GM12891 (cell line): Measurements from ENCODE around the gene TEDC1.

Experiments
- DNase-seq: peaks from one replicate; pipeline ENCODE4 v3.0.0; 2011; ENCODE audit warnings: low spot score; ENCODE audit not compliant: insufficient read length
- FAIRE-seq: peaks from 2 replicates; lab custom pipeline; 2011; peaks lifted over from hg19 to GRCh38; lab: Jason Lieb, UNC
- PAX5 ChIP-seq: IDR thresholded peaks from 2 replicates; pipeline ENCODE4 v1.6.1; 2011; ENCODE audit warnings: low read length, moderate library complexity, mild to moderate bottlenecking; ENCODE audit not compliant: insufficient read depth, severe bottlenecking
- POLR2A ChIP-seq: IDR thresholded peaks from 2 replicates; pipeline ENCODE4 v1.6.1; 2011; ENCODE audit warnings: low read depth, low read length, control low read depth
- POLR2AphosphoS5 ChIP-seq: IDR thresholded peaks from 2 replicates; pipeline ENCODE4 v1.6.1; 2011; ENCODE audit warnings: low read depth, low read length, control low read depth
- POU2F2 ChIP-seq: IDR thresholded peaks from 2 replicates; pipeline ENCODE4 v1.6.1; 2011; ENCODE audit warnings: low read depth, mild to moderate bottlenecking, control low read depth, low read length, moderate library complexity
- SPI1 ChIP-seq: IDR thresholded peaks from 2 replicates; pipeline ENCODE4 v1.6.1; 2011; ENCODE audit warnings: low read depth, low read length, control low read depth
- TAF1 ChIP-seq: IDR thresholded peaks from 2 replicates; pipeline ENCODE4 v1.6.1; 2011; ENCODE audit warnings: low read depth, low read length, control low read depth

The TEDC1 gene

DNA sequence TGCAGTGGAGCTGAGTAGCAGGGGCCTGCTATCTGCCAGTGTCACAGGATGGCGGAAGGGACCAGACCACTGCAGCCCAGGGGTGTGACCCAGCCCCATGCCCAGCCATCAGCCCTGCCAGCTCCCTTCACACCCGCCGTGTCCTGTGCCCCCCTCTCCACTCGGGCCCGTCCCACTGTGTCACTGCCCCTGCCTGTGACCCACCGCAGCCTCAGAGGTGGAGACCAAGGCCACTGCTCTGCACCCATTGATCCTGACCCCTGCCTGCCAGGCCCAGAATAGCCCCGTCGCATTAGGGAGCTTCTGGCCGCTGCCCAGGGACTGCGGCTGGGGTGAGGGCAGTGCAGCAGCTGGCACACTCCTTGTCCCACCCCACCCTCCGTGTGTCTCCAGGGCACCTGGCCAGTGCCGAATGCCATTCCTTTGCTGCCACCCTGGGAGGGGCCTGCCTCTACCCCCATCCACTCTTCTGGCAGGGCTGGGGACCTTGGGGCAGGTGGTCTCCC lies 18.5 kb upstream of the TEDC1 start:
- no peak for TF ChIP-seq PAX5
- TF ChIP-seq SPI1: no peak
- no peak for TF ChIP-seq TAF1
- no peak for TF ChIP-seq POLR2A
- no peak for TF ChIP-seq POU2F2
- no peak for TF ChIP-seq POLR2AphosphoS5
- no peak for DNase-seq
- FAIRE-seq: no peak

DNA sequence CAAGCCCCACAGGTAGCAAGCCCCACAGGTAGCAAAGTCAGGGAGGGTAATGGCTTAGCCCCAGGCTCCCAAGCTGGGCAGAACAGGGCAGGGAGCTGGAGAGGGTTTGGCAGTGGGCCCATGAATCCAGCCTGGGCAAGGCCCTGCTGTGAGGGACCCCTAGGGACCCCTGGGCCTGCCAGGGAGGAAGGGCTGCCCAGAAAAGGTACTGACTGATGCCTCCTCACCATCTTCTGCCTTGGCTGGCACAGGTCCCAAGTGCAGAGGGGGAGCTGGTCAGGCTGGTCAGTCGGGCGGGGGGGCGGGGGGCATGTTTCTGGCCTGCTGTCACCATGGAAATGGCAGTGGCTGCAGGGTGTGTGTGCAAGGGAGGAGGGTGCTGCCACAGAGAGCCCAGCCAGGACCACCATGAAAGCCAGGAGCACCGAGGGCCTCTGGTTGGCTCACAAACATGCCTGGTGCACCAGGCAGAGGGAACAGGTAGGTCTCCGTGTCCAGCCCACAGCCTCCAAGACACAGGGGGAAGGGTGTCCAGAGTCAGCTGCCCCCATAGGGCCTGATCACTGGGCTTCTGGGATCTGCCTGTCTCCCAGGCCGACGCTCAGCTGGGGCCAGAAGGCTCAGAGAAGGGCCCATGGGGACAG lies 17.9 kb upstream of the TEDC1 start:
- TF ChIP-seq TAF1 (no peak), SPI1 (no peak), POLR2AphosphoS5 (no peak), POU2F2 (no peak), POLR2A (no peak), PAX5 (no peak)
- DNase-seq (no peak), FAIRE-seq (no peak)

DNA sequence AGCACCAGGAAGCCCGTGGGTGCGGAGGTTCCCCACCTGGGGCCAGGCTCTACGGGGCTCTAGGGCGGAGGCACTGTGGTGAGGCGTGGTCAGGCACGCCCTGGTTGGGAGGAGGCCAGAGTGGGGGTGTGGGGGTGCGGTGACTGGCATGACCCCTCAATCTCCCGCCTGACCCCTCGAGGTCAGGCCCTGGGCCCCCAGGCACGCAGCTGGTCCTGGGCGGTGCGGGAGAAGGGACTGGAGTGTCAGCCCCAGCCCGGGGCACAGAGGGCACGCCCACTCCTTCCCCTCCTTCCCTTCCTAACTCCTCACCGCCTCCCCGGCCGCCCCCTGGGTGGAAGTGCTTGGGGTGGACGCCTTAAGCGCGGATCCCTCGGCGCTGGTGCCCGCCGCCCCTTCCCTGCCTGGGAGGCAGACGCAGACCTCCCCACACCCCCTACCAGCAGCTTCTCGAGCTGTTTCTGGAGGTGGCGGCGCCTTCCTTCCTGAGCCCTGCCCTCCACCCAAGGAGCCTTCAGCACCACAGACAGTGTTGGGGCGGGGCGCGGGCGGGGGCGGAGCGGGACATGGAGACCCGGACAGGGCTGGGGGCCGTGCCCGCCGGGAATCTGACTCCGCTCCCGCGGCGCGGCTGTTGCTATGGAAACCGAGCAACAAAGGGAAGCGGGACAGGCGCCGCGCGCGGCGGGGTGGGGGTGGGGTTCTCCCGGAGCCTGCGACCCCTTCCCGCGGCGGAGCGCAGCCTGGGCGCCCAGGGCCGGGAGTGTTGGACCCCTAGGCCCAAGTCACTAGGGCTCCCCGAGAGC lies 17.2 kb upstream of the TEDC1 start:
- peak; percentile 79 for DNase-seq
- TF ChIP-seq POLR2AphosphoS5 (no peak), PAX5 (no peak), TAF1 (no peak), POLR2A (no peak), POU2F2 (no peak), SPI1 (no peak)
- peak; percentile 69 for FAIRE-seq

DNA sequence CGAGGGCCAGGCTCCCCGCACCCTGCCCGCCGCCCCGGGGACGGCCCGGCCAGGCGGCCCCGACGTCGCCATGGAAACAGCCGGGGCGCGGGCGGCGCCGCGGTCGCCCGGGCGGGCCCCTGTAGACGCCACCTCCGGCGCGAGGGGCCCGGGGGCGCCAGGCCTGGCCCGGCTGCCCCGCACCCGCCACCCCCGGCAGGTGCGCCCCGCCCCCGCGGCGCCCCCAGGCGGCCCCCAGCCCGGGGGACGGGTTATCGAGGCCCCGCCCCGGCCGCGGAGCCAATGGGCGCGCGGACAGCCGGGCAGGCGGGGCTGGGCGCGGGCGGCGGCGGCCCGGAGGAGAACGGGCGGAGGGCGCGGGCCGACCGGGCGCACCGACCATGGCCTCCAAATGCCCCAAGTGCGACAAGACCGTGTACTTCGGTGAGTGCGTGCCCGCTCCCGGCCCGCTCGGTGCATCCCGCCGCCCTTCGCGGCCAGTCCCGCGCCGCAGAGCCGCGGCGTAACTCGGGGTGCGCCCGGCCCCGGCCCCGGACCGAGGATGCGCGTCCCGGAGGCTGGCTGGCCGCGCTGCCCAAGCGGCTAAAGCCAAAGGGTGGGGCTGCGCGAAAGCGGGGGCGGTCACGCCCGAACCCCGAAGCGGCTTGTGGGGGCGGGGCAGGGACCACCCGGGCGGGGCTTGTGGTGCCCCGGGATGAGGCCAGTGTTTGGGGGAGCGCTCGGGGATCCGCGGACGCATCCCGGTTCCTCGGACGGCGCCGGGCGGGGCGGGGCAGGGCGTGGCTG lies 16.4 kb upstream of the TEDC1 start, which contains the start of gene CRIP2:
TSS of gene CRIP2 (plus strand) at position 339 of the 786 bp plus-strand sequence. CDS start at position 381, 42 bp downstream.
- peak; percentile 81 for DNase-seq
- no peak for TF ChIP-seq PAX5
- TF ChIP-seq SPI1: no peak
- TF ChIP-seq POU2F2: no peak
- no peak for TF ChIP-seq POLR2A
- TF ChIP-seq TAF1: no peak
- no peak for TF ChIP-seq POLR2AphosphoS5
- peak; percentile 48 for FAIRE-seq

DNA sequence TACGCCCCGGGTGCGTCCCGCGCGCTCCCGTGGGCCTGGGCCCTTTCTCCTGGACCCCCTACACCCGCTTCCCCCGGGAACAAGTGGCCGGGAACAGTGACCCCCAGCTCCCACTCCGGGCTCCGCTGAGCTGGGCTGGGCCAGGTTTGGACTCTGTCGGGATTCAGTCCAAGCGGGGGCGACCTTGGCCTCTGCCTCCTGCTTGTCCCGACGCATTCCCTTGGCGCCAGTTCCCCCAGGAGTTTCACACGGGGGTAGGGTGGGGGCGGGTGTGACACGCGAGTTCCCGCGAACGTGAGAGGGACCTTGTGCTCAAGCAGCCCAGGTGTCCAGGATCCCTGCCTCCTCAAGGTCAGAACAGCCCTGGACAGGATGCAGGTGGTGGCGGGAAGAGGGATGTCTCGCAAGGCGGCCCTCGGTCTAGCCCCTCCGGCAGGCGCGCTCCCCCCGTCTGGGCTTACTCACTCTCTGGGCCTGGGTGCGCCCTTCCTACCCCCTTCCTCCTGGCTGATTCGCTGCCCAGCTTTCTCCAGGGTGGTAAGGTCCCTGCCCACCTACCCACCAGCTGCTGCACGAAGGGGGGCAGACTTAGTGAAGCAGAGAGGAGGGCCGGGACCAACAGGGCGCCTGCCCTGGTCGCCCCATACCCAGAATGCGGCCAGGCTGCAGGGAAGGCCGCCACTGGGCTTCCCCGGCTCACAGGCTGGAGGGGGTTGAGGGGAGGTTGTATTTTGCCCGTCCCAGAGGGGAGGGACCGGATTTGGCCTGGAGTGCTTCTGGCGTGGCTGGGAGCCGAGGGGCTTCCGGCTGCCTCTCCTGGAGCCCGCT lies 15.6 kb upstream of the TEDC1 start:
- TF ChIP-seq POU2F2: no peak
- no peak for TF ChIP-seq POLR2AphosphoS5
- TF ChIP-seq TAF1: no peak
- TF ChIP-seq SPI1: no peak
- TF ChIP-seq POLR2A: no peak
- TF ChIP-seq PAX5: no peak
- FAIRE-seq: no peak
- no peak for DNase-seq

- no peak for TF ChIP-seq POLR2A
- TF ChIP-seq POLR2AphosphoS5: no peak
- no peak for TF ChIP-seq PAX5
- no peak for TF ChIP-seq POU2F2
- no peak for TF ChIP-seq TAF1
- no peak for TF ChIP-seq SPI1
- FAIRE-seq (no peak), DNase-seq (no peak)
These were observed 14.8 kb upstream of the TEDC1 start for GRCh38 chr14:105476097-105476830.

GRCh38 chr14:105476831-105477659 lies 14.0 kb upstream of the TEDC1 start:
- FAIRE-seq: no peak
- TF ChIP-seq POU2F2: no peak
- no peak for TF ChIP-seq TAF1
- no peak for TF ChIP-seq POLR2A
- no peak for TF ChIP-seq SPI1
- no peak for TF ChIP-seq POLR2AphosphoS5
- TF ChIP-seq PAX5: no peak
- DNase-seq: no peak
